ENCODE measurements around the gene NMUR2.

Gene NMUR2

GRCh38 chr5:152405145-152405544, at the start of gene NMUR2:
Gene NMUR2 (minus strand): TSS chr5:152405279. CDS start chr5:152405113, 166 bp downstream.
- DNase-seq (ENCODE audit: low read depth): no peak

GRCh38 chr5:152443935-152444334, 38.9 kb upstream of the NMUR2 start:
- no peak for DNase-seq (ENCODE audit: low read depth)

DNA sequence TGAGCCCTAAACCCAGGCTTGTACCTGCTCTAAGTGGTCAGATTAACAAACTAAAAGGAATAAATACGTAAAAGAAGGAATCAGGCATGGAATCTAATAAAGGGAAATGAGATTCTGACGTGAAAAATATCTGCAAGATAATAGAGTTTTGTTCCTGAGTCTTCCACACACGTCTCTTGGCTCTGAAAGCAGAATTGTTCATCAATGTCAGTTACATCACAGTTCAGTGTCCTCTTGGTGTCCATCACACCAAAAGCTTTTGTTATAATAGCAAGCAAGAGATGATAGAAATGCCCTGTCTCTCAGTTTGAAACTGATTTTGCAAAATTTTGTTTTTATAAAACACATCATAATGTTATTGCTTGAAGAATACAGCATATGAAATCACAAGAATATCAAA, 34.7 kb upstream of the NMUR2 start:
- no peak for DNase-seq (ENCODE audit: low read depth)

- no peak for DNase-seq (ENCODE audit: low read depth)
Measured at GRCh38 chr5:152437866-152438265, 32.8 kb upstream of the NMUR2 start.

DNA sequence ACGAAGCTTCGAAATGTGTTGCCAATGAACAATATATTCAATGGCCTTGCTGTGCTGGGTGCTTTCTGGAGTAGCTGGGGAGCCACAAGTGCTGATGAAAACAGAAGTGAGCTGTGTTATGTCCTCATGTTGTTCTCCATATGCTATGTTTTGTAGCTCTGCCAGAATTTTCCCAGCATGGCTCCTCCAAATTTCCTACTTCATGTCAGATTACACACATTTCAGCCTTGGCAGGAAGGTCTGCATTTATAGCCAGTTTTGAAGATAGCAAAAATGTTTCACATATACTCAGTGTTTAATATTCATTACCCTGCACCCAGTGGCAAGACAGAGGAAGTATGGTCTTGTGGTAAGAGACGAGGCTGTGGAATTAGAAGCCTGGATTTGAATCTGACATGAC, 22.6 kb upstream of the NMUR2 start:
- no peak for DNase-seq (ENCODE audit: low read depth)

DNA sequence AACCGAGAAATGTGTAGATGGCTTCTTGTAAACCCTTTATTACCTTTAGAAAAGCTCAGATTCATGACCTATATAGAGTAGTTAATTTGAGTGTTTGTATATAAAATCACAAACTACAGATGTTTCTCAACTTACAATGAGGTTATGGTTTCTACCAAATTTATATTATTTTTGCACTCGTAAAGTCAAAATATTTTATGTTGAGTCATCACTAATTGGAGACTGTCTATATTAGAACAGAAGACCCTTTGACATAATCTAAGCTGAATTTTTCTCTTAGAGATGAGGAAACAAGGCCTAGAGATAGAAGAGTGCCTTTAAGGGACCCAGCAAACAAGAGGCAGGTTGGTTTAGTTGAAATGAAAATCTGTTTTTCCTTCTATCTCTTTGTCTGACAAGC, 20.0 kb upstream of the NMUR2 start:
- no peak for DNase-seq (ENCODE audit: low read depth)

GRCh38 chr5:152424501-152424900, 19.4 kb upstream of the NMUR2 start:
- no peak for DNase-seq (ENCODE audit: low read depth)

GRCh38 chr5:152422081-152422480, 17.0 kb upstream of the NMUR2 start:
- no peak for DNase-seq (ENCODE audit: low read depth)

GRCh38 chr5:152412129-152412528, 7.0 kb upstream of the NMUR2 start:
- DNase-seq (ENCODE audit: low read depth): no peak

DNA sequence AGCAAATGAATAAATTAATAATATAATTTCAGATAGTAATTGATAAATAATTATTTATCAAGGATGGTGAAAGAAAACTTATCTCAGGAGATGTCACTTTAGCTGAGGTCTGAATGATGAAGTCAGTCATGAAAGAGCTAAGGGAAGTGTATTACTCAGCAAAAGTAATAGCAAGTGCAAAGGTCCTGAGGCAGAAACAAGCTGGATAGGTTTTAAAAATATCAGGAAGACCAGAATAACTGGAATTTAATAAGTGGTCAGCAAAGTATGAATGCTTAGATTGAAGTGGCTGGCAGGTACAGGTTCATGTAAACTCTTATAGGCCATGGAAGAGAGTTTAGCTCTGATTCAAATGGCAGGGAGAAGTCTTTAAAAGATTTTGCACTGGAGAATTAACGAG, 1.0 kb upstream of the NMUR2 start:
- DNase-seq (ENCODE audit: low read depth): no peak

- no peak for DNase-seq (ENCODE audit: low read depth)
Measured at GRCh38 chr5:152404494-152404893, 585 bp downstream of the NMUR2 start.

- DNase-seq (ENCODE audit: low read depth): no peak
Measured at GRCh38 chr5:152403046-152403445, 2.0 kb downstream of the NMUR2 start.

- DNase-seq (ENCODE audit: low read depth): no peak
Measured at GRCh38 chr5:152400846-152401245, 4.2 kb downstream of the NMUR2 start.

- DNase-seq (ENCODE audit: low read depth): no peak
Measured at GRCh38 chr5:152397581-152397980, 7.5 kb downstream of the NMUR2 start.

DNA sequence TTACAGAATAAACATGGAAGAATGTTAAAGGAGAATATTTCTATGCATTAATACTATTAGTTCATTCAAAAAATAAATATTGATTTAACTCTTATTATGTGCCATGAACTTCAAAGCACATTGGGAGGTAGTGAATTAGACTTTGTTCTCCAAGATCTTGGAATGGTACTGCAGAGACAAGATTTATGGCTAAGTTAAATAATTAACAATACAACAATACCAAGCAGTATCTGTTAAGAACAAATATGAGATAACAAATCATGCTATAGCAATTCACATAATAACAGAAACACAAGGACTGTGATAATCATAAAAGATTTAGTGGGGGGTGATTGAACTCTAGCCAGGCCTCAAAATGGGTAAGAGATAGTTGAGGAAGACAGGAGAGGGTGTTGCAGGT, 11.6 kb downstream of the NMUR2 start:
- no peak for DNase-seq (ENCODE audit: low read depth)

GRCh38 chr5:152389208-152389849, 15.8 kb downstream of the NMUR2 start:
- no peak for DNase-seq (ENCODE audit: low read depth)

DNA sequence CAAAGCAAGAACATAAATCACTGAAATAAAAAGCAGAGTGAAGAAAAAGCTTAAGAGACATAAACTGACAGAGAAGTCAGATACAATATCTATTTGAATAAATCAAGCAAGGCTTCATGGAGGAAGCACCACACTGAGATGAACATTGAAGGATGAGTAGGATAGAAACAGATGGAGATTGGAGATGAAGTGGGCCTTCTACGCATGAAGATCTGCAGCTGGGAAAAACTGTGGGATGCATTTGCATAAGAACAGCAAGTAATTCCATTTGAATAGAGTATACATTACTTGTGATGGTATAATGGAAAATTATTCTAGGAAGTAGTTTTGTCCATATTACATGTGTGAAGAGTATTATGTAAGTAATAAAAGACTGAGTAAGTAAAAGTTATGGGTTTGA, 16.5 kb downstream of the NMUR2 start:
- DNase-seq (ENCODE audit: low read depth): no peak

DNA sequence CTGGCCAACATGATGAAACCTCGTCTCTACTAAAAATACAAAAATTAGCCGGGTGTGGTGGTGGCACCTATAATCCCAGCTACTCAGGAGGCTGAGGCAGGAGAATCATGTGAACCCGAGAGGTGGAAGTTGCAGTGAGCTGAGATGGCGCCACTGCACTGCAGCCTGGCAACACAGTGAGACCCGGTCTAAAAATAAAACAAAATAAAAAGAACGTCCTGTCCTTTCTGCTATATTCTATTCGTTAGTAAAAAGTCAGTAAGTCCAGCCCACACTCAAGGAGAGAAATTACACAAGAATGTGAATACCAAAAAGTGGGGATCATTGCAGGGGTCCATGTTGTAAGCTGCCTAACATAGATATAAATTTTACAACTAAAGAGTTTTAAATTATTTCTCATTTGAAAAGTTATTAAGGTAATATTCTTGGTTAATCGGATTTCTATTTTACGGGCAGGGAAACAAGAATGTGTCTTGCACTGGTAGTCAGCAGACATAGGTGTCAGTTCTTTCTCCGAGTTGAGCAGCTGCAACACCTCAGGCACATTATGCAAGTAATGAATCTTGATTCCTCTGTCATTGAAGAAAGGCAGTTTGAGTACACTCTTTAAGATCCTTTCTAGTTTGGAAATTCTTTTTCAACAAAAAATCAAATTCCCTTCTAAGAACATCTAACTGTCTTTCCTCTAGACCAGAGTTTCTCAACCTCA, 24.5 kb downstream of the NMUR2 start:
- no peak for DNase-seq (ENCODE audit: low read depth)

DNA sequence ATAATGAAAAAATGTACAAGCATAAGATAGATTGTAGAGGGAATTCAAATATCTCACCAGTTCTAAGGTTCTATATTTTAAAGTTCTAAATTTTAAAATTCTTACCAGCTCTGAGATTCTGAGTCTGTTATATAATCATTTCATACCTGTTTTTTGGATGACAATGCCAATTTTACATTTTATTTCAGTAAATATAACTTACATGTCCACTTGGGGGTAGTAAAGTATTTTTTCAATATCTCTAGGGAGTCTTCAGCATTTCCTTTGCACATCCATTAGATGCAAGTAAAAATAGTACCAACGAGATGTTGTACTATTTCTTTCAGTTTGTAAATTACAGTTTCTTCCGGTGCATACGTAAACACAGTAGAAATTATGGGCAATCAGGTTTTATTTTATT, 25.7 kb downstream of the NMUR2 start:
- no peak for DNase-seq (ENCODE audit: low read depth)

DNA sequence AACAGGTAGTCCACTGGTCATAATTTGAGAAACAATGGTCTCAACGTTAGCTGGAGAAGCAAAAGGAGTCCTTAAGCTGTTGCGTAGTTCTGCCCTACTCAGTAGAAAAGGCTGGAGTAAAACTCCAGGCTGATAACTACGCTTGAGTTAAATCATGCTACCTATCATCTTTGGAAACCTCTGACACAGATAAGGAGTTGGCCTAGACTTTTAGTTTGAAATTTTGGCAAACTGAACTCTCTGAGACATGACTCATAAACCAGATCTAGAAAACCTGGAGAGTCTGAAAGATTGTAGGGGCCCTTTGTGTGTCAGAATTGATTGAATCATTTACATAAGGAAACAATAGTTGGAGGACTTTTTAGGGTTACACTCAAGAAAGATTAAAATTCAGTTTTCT, 26.3 kb downstream of the NMUR2 start:
- DNase-seq (ENCODE audit: low read depth): no peak

GRCh38 chr5:152376886-152377285, 28.2 kb downstream of the NMUR2 start:
- DNase-seq (ENCODE audit: low read depth): no peak

GRCh38 chr5:152374711-152375275, 30.3 kb downstream of the NMUR2 start:
- DNase-seq (ENCODE audit: low read depth): no peak

GRCh38 chr5:152372875-152373274, 32.2 kb downstream of the NMUR2 start:
- DNase-seq (ENCODE audit: low read depth): no peak

DNA sequence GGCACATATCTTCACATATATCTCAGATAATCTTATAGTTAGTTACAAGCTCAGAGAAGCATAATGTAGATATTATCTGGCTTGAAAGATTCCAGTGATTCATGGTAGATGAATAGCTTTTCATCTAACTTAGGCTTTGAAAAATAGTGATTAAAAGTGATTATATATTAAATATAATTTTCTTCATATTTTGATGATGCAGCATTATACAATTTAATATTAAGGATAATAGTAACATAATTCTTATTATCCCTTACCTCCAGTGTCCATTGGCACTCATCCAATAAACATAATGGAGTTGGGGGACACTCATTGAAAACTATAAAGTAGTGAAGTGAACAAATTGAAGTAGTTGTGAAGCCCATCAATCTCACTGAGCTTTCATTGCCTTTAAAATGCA, 35.8 kb downstream of the NMUR2 start:
- DNase-seq (ENCODE audit: low read depth): no peak

All from stimulated activated CD8-positive, alpha-beta memory T cell treated with anti-CD3 and anti-CD28 coated beads, Interleukin-4, amount 100 ng/mL, for 24 hours (primary cell).